GM18508 (cell line): ENCODE results near the gene NUDT3.

Source experiments
- ATAC-seq: cut with Tn5 transposase; IDR thresholded peaks from one replicate; pipeline ENCODE4 v1.9.1; 2021; ENCODE audit warnings: moderate number of reproducible peaks; ENCODE audit not compliant: insufficient read depth, unreplicated experiment

Gene NUDT3

DNA sequence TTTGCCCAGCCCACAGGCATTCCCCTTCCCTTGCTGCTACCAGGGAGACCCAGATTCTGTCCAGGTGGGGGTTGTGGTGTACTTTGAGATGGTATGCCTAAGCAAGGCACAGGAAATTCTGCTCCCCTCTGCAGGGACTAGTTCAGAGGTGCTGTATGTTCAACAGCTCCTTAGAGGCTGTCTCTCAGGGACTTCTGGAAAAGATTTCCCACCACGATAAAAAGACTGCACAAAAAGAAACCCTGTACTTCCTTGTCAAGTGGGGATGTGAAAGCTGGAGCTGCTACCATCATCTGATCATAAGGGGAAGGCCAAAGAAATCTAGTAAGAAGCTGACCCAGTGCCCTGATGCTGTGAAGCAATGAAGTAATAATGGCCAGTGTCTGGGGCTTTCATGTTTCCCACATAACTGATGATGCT is 92.1 kb downstream of the NUDT3 start:
- no peak for ATAC-seq

DNA sequence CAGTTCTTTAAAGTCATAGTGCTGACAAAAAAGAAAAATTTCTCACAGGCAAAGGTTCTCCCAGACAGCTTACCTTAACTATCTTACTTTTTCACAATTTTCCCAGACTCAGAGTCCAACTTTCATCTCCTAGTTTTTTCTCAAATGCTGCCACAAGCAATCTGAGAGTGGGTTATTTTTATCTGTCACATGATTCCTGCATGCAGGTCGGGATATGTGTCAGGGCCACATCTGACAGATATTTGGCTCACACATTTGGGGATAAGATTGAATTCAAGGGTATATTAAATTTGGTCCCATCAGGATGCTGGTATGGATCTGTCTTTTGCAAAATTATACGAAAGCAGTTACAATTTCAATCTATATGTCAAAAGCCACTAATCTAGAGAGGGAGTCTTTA is 93.5 kb downstream of the NUDT3 start:
- no peak for ATAC-seq

DNA sequence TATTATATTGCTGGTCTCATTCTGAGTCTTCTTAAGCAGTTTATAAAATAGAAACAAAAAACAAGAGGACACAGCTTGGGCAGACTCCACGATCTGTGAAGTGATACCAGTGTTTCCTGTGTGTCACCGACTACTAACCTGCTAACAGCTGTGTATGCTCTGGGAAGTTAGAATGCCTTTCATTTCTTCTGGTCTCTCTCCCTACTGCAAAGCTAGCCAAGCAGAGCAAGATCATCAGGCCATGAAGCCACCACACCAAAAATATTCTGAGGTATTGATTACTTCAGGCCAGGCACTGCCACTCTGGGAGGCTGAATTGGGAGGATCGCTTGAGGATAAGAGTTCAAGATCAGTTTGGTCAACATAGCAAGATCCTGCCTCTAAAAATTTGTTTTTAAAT is 96.7 kb downstream of the NUDT3 start:
- ATAC-seq = peak; percentile 75

DNA sequence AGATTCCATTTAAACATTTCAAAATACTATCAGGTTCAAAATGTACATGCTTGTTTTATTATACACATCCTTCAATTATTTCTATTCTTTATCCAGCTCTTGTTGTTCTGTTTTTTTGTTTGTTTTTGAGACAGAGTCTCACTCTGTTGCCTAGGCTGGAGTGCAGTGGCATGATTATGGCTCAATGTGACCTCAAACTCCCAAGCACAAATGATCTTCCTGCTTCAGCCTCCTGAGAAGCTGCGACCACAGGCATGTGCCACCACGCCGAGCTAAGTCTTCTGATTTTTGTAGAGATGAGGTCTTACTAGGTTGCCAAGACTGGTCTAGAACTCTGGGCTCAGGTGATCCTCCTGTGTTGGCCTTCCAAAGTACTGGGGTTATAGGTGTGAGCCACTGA is 99.5 kb downstream of the NUDT3 start:
- ATAC-seq = no peak

DNA sequence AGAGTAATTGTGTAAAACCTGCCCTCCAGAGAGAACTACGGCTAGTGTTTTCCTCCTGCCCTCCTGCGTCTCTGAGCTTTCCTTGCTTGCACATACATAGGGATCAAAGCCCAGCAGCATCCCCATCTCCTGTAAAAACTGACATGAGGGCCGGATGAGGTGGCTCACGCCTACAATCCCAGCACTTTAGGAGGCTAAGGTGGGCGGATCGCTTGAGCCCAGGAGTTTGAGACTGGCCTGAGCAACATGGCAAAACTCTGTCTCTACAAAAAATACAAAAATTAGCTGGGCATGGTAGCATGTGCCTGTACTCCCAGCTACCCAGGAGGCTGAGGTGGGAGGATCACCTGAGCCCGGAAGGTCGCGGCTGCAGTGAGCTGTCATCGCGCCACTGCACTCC is 103.3 kb downstream of the NUDT3 start:
- ATAC-seq = no peak

DNA sequence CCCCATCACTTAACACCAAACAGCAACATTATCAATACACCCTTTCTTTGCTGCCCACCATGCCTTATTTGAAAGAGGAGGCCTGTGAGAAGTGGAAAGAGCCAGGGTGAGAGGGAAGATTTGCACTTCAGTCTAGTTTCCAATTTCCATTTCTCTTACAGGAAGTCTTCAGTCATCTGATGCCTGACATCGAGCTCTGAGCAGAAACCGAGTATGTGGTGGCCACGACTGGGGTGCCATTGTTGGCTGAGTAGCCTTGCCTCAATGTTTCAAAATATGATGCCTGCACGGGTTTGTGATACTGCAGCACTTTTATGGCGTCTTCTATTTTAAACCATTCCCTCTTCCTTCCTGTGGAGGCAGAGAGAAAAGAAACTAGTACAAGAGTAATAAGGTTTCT is 103.9 kb downstream of the NUDT3 start:
- no peak for ATAC-seq

DNA sequence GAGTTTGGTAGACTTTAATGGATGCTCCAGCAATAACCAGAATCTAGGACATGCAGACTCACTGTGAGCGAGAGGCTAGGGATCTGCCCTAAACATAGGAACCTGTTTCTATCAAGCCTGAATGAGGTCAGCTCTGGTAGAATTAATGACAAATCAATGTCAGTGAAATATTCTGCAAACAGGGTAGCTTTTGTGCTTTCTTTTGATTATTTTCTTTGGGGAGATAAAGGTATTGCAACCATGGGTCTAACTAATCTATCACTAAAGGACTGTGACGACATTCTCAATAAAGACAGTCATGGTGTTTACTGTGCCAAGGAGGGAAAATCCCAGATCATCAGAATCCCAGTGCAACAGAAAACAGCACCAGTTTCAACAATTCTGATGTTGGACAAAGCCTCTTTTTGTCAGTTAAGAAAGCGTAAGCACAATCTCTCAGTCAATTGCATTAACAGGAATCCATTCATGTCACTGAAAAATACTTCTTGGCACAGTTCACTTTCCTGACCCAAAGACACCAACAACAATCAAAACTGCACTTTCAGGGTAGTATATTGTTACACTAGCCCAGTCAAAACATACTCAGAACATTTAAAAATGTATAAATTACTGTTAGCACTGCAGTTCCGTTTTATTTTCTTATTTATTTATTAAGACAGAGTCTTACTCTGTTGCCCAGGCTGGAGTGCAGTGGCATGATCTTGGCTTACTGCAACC is 106.9 kb downstream of the NUDT3 start:
- ATAC-seq = no peak

DNA sequence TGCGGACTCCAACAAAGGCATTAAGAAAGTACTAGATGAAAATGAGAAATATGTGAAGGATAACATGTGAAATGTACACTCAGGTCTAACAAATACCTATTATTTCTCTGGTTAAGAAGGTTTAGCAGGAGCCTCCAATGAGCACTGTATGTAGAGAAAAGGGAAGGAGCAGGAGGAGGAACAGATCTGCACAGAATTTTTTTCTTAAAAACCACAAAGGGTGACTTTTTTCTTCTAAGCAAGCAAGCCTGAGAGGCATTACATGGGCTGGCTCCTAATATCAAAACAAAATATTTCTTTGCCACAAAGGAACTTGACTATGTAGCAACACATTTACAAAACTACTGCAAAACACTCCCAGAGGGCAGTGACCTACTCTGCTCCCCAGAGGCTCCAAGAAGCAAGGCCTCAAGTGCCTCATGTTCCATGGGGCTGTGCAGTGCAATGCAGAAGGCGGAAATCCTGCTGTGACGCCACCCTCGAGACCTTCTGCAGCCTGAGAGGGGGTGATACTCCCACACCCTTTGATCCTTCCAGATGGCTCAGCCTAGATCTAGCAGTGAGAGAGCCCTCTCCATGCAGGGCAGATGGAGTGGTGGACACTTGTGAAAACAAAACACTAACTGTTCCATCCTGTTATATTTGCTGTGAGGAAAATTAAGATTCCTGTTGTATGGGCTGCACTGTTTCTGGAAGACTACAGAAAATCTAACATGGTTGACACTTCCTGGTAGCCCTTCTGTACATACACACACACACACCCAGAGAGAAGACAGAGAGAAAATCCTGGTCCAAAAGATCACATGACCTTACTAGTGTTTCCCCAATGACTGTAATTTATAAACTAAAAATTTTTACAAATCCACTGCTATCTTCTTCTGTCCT is 107.7 kb downstream of the NUDT3 start:
- ATAC-seq = no peak

DNA sequence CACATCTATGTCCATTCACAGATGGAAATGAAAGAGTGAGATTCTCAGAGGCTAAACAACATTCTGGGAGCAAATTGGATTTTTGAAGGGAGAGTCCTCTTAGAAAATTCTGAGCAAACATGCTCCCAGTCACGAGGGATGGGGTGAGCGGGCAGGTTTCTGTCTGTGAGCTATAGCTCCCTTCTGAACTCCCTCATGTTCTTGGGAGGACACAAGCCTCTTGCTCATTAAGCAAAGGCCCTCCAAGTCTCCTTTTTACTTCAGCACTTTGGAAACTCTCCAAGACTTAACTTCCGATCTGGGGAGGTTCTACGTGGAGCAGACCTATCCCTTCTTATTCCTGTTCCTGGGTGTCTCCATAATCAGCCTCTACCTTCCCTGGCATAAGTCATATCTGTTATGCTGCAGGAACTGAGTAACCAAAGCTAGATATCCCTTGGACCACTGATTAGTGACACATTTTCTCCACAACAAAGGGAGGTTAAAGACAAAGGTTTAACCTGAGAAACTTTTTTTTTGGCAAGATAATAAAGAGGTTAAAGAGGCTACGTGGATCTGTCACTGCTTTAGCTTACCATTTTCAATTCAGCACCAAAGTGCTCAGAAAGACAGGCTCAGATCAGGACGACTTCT is 110.7 kb downstream of the NUDT3 start:
- no peak for ATAC-seq

DNA sequence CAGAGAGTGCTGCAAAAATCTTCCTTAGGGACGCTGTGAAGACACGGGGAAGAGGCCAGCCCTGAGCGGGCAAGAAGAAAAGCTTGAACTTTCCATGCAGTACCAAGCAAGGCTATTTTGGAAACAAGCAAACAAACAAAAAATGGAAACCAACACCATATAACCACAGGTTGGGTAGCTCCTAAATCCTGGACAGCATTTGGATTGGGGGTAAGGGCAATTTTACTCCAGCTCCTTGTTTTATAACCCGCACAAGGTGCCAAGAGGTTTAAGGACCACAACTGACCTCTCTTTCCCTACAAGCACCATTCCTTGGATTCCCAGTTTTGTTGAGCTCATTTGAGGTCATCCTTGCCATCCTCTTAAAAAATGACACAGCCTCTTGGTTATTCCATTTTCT is 112.3 kb downstream of the NUDT3 start:
- ATAC-seq = no peak

DNA sequence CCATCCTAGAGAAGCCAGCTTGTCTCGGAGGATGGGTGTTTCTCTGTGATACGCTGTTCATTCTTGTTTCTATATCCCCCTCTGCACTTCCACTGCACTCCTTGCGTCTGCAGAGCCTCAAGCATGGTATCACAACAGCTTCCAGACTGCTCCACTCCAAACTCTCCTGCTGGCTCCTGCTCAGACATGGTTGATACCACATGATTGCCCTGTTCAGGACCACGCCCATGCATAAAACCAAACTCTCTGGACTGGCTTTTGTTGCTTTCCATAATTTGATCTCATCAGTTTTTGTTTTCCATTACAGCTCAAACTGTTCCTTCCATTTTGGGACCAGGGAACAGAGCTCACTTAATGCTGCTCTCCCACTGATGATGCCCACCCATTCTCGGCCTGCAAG is 113.6 kb downstream of the NUDT3 start:
- no peak for ATAC-seq

DNA sequence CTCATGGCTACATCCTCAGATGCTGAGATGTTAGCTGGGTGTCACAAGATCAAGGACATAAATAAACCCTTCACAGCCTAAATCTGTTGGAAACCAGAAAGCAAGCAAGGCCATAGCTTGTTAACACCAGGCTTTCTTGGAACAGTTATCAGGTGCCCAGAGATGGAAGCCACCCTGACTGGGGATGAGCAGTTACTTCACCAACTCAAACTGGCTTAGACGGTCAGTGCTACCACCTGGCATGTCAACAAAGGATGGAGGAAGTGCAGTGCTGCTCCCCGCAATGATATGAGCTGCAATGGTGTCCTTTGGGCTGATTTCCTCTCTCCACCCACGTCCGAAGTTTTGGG is 114.7 kb downstream of the NUDT3 start:
- ATAC-seq = no peak

DNA sequence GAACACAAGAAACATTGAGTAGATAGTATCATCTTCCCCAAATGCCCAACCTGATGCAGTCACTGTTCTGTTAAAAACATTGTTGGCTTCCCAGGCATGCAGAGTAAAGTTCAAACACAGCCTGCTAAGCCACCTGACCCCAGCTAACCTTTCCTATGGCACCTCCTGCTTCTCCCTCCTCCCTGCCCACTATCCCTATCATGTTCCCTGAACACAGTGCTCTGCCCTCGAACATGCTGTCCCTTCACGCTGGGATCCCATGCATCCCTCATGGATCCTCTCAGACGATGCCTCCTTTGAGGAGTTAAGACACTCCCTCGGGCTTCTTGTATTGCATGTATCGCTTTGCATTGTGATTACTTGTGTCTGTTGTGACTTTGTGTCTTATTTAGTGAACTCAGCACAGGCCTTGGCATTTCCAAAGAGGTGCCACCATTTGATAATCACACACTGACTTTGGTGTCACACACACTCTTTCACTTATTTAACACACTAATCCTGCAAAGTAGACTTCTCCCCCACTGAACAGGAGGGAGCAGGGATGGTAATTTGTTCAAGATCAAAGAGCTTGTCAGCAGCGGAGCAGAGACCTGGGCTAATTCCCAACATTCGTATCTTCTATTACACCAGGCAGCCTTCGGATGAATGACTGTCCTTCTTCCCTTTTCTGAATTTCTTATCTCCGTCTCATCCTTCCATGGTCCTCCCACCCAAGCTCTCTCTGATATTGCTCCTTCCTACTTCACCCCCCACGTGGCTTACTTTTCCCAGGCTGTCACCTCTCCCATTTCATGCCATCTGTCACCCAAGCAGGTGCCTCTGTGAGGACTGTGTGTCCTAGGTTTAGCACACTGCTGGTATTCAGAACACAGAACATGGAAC is 115.3 kb downstream of the NUDT3 start:
- no peak for ATAC-seq

DNA sequence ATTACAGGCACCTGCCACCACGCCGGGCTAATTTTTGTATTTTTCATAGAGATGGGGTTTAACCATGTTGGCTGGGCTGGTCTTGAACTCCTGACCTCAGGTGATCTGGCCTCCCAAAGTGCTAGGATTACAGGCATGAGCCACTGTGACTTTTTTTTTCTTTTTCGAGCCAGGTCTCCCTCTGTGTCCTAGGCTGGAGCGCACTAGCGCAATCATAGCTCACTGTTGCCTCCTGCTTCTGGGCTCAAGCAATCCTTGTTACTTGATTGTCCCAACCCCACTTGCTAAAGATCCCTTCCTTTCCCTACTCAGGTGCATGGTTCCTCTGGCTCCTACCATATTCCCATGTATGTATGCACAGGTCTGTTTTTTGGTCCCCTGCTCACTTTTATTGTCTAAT is 116.3 kb downstream of the NUDT3 start:
- no peak for ATAC-seq

DNA sequence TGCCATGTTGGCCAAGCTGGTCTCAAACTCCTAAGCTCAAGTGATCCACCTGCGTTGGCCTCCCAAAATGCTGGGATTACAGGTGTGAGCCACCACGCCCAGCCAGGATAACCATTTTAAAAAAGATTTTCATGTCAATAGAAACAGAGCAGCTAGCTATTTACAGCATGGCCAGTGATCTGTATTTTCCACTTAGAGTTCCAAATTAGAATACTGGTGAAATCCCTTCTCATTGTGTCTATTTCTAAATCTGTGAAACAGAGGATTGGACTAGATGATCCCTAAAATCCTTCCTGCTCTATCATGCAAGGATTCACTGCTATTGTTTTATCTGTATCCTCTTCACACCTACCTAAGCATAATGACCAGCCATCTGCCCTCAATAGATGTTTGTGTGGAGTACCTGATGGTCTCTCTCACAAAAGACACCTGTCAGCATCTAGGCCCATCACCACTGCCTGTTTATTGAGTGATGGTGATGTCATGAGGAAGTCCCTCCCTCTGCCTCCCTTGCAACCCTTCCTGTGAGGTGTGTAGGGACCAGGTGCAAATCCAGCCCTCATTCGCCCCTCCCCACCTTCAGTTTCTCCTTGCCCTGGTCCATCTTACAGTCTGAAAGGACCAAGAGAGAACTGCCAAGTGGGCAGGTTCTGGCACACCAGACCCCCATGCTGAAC is 117.2 kb downstream of the NUDT3 start:
- ATAC-seq = no peak

DNA sequence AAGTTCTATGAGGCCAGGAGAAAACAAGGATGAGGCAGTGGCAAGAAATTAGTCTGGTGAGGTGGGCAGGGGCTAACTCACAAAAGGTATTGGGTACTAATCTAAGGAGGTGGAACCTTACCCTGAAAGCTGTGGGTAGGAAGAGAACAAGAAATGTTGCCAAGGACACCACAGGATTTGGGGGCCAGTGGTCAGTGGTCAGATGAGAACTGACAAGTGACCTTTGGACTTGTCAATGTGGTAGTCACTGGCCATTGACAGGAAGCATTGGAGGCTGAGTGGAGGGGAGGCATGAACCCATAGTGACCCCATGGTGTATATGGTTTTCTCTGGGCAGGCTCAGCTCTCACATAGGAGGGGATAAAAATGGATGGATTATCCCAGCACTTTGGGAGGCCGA is 118.3 kb downstream of the NUDT3 start:
- no peak for ATAC-seq

DNA sequence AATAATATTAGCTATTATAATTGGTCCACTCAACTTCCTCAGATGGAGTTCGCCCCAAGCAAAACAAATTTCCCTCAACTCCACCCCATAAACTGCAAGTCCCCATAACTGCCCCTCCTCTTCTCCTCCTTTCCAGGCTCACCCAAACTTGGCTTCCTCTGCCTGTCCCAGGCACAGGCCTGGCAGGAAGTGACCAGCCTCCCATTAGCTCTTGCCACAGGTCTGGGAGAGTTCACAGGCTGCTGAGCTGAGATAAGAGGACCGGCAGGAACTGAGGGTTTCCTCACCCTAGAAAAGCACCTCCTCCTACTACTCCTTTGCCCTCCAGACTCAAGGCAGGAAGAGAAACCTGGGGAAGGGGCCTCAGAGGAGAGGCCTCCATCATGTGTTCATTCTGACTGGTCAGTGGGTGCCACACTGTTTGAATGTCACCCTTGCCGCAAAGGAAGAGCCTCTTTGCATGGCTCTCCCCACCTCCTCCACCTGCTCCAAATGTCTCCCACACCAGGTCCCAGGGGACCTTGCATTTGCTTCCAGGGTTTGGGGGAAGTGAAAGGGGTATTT is 119.1 kb downstream of the NUDT3 start:
- no peak for ATAC-seq

DNA sequence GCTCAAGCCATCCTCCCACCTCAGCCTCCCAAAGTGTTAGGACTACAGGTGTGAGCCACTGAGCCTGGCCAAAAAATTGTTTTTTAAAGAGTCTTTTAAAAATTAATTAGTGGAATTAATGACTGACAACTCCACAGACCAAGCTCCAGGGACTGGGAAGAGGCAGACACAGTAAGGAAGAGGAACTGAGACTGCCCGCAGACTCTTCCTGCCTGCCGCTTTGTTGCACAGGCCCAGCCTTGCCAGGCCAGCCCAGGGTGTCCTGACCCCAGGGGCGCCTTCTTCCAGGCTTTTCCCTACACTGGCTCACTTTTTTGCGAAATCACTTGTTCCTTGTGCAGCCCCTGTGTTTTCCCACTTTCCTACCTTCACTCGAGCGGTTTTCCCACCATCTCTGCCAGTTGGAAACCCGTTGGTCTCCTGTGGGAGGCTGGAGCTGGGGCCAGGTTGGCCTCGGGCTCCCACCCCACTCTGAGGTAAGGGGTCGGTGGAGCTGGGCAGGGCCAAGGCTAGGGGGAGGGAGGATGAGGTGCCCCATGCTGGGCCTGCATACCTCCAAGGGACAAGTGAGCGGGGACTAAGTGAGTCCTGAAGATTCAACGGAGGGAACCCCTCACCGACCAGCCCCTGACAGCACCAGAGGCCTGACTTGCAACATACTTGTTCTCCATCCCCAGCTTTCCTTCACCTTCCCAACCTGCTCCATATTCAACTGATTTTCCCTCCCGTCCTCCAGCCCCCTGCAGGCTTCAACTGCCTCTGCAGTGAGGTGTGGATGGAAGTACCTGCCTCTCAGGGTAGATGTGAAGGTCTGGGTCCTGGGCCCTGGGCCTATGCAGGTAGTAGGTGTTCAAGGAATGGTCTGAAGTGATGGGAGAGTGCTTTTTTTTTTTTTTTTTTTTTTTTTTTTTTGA is 120.2 kb downstream of the NUDT3 start:
- ATAC-seq = no peak
